NCI-H1417 treated with DMSO at 0.1 percent for 48 hours (cell line): ENCODE results near the gene PHC2.

Experiments
- DNase-seq: peaks from one replicate; lab custom pipeline; 2025; lab: John Stamatoyannopoulos, UW

PHC2 gene

GRCh38 chr1:33420870-33421775 is 9.8 kb downstream of the PHC2 start:
- DNase-seq = no peak

DNA sequence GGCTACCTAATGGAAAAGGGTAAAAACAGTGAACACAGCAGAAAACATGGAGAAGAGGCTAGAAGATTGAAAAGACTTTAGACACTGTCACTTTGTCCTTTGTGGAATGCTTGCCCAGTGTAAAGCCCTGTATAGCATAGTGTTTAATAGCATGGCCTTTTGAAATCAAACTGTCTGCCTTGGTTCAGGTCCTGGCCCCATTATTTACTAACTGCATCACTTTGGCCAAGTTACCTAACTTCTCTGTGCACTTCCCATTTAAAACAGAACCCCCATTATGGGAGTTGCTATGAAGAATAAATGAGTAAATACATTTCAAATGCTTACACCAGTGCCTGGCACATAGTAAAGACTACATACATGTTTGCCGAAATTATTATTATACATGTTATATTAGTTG is 12.1 kb downstream of the PHC2 start:
- DNase-seq = no peak

DNA sequence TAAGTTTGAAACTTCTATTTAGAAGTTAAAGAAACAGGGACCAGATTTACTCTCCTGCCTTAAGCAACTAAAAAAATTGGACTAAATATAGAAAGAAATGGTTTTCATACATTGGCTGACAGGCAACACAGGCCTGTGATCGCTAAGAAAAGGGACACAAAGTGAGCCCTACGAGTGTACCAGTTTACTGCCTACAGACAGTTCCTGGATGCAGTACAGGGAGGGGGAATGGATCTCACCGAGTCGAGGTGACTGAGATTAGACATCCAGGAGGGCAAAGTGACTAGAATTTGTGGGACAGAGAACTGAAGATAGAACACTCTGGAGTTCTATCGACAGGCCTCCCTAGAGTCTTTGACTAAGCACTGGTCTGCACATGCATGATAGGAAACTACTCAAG is 16.0 kb downstream of the PHC2 start:
- DNase-seq = no peak

GRCh38 chr1:33410091-33410701 is 20.7 kb downstream of the PHC2 start:
- DNase-seq = no peak

- DNase-seq = no peak
Measured at GRCh38 chr1:33408093-33408436, 22.8 kb downstream of the PHC2 start.

- no peak for DNase-seq
Measured at GRCh38 chr1:33407352-33408092, 23.4 kb downstream of the PHC2 start.

DNA sequence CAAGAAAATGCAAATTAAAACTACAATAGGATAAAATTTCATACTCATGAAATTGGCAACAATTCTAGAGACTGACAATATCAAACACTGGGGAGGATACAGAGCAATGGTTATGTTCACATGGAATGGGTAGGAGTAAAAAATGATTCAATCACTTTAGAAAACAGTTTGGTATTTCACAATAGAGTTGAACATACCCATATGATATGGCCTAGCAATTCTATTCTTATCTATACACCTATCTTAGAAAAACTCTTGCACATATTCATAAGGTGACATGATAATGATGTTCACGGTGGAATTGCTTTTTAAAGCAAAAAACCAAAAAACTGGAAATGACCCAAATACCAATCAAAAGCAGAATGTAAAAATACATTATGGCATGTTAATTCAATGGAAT is 28.7 kb downstream of the PHC2 start:
- no peak for DNase-seq

- no peak for DNase-seq
Measured at GRCh38 chr1:33401471-33401870, 29.4 kb downstream of the PHC2 start.

DNA sequence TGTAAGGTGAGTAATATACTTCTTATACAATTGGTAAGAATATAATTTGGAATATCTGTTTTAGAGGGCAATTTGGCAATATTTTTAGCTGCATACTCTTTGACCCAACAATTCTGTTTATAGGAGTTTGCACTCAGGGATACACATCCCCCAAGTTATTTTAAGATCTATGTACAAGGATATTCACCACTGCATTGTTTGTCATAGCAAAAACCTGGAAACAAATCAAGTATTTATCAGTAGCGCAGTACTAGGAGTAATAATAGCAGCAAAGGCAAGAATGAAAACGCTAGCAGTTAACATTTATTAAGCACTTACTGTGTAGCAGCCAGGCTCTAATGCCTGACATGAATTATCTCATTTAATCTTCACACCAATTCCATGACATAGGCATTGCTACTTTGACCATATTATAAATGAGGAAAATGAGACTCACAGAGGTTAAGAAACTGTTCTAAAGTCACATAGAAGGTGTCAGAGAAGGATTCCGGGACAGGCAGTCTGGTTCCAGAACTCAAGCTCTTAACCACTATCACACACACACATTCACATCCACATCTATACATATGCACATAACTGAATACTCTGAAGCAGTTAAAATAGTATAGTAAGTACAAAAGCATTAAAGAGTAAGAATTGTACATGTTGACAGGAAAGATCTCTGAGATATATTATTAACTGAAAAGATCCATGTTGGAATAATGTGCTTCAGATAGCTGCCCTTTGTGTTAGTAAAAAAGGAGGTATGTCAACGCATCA is 30.6 kb downstream of the PHC2 start:
- no peak for DNase-seq

- DNase-seq = no peak
Measured at GRCh38 chr1:33399375-33399774, 31.5 kb downstream of the PHC2 start.

DNA sequence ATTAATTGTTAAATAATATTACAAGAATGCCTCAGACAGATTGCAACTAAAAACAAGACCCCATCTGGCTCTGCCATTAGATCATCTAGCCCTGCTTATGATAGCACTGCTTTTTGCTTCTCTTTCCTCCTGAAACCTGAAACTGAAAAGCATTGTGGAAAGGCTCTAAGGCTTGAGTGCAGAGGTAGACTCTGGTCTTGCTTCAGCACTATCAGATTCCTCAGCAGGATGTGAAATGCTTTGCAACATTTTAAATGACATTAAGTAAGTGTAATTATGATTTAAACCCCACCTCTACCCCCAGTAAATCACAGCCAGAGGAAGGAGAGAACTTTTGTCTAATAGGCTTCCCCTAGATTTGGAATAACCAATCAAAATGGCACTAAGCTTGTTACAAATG is 32.9 kb downstream of the PHC2 start:
- DNase-seq = no peak

DNA sequence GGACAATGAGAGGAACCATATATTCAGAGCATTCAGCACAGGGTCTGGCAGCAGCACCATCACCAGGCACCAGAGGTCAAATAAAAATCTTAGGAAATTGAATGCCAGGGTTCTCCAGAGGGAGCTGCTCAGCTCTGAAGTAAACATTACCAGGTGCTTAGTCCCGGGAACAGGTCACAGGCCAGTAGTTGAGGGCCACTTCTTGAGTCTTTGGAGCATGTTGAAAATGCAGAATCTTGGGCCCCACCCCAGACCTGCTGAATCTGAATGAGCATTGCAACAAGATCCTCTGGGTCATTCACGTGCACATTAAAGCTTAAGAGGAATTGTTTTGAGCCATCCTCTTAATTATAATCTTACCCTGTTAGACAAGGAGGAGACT is 33.8 kb downstream of the PHC2 start:
- no peak for DNase-seq

- no peak for DNase-seq
Measured at GRCh38 chr1:33396188-33397124, 34.4 kb downstream of the PHC2 start.

- DNase-seq = no peak
Measured at GRCh38 chr1:33394770-33395169, 36.1 kb downstream of the PHC2 start.

DNA sequence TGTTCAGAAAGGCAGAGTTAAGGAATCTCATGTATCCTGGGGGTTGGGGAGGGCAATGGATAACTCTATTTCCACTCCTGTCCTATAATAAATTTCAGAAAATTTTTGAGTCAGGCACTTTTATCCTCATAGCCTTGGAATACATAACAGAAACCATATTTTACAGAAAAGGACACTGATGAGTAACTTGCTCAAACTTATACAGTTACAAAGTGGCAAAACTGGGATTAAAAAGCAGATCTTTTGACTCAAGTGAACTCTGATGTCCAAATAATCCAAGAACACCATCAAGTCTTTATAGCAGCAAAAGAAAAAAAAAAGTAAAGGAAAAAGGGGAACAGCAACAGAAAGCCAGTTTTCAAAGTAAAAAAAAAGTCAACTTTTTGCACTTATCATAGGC is 36.9 kb downstream of the PHC2 start:
- DNase-seq = no peak

GRCh38 chr1:33393524-33393923 is 37.4 kb downstream of the PHC2 start:
- no peak for DNase-seq

DNA sequence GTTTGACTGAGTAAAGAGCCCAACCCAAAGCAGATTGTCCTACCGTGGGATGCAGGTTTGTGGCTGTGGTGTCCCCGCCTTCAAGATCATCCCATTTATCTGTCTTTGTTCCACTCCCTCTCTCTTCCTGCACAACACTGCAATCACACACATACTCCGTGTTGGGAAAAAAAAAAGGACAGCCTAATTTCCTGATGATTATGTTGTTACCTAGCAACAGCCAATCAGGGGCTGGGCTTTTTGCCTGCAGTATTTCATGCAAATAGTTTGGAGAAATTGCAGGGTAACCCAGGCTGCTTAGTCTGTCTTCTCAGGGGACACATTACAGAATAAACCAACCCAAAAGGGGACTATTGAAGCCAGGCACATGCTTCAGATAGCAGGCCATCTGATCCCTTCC is 38.3 kb downstream of the PHC2 start:
- DNase-seq = no peak

DNA sequence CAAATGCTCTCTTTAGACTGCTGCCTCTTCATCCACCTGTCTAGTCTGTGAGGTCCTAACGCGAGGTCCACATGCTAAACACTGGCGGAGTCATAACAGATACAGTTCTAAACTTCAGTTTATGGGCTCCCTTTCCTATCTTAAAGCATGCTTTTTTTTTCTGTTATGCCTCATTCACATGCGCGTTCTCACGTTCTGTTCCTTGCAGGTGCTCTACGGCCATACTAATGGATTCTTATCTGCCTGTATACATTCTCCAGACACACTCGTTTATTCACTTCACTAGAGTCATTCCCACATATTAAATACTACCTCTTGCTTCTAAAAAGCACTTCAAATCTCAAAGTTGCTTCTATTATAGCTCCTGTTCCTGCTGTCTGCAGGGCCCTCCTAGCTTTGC is 38.7 kb downstream of the PHC2 start:
- no peak for DNase-seq

- DNase-seq = no peak
Measured at GRCh38 chr1:33391343-33392078, 39.4 kb downstream of the PHC2 start.

- no peak for DNase-seq
Measured at GRCh38 chr1:33390542-33390941, 40.4 kb downstream of the PHC2 start.
